ENCODE data around the gene PVALEF.

Gene PVALEF

DNA sequence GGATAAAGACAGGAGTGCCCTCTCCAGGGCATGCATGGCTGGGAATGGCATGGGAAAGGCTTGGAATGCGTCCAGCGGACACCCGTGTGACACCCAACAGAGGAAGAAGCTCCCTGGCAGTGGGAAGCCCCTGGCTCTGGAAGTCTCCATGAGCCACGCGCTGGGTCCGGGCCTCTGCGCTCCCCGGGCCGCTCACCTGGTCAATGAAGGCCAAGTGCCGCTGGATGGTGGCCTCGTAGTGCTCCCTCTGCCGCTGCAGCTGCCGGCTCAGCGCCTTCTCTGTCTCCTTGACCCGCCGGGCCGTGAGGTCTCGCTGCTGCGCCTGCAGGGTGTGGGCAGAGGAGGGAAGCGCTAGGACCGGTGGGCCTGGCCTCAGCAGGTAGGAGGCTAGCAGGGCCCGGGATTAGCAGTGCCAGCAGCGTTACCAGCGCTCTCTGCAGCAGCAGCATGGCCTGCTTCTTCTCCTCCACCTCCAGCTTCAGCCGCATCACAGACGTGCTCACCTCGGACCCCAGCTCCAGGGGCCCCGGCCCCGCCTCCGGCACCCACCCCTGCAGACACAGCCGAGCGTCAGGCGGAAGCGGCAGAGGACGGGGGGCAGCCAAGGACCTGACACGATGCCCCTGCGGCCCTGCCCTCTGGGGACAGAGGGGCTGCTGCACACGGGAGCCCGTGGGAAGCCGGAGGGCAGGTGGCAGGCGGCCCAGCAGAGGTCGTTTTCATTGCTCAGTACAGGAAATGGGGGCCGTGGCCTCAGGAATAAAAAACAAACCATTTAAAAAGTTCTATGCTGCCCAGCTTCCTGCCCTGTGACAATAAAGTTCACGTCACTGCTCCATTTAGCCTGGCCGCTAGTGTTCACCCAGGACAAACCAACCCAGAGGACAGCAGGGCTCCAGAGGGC is 31.4 kb downstream of the PVALEF start:
- no peak overlapping the region for H3K27ac Mint-ChIP-seq
- no peaks in the 10 kb centered on the region for H3K36me3 Mint-ChIP-seq (ENCODE audit: low read depth)
- H3K4me1 Mint-ChIP-seq (ENCODE audit: low read depth), result no peaks in the 10 kb centered on the region
- no peaks in the 10 kb centered on the region for H3K9me3 Mint-ChIP-seq
- no peak overlapping the region for H3K4me3 Mint-ChIP-seq
- H3K27me3 Mint-ChIP-seq (ENCODE audit: low read depth), result no peaks in the 10 kb centered on the region

DNA sequence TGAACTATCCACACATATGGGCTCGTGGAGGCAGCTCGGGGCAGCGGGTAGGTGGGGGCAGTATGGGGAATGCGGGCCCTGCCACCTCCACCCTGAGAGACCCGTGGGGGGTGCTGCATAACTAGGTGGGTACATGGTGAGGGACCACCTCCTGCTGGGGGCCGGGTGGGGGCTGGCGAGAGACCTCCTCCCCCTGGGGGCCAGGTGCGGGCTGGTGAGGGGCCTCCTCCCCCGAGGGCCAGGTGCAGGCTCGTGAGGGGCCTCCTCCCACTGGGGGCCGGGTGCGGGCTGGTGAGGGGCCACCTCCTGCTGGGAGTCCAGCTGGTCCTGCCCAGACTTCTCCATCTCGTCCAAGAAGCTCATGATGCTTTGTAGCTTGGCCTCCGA is 32.1 kb downstream of the PVALEF start:
- Mint-ChIP-seq H3K9me3 (no peaks in the 10 kb centered on the region), H3K36me3 (ENCODE audit: low read depth) (no peaks in the 10 kb centered on the region), H3K4me3 (no peak overlapping the region), H3K27me3 (ENCODE audit: low read depth) (no peaks in the 10 kb centered on the region), H3K27ac (no peak overlapping the region), H3K4me1 (ENCODE audit: low read depth) (no peaks in the 10 kb centered on the region)

DNA sequence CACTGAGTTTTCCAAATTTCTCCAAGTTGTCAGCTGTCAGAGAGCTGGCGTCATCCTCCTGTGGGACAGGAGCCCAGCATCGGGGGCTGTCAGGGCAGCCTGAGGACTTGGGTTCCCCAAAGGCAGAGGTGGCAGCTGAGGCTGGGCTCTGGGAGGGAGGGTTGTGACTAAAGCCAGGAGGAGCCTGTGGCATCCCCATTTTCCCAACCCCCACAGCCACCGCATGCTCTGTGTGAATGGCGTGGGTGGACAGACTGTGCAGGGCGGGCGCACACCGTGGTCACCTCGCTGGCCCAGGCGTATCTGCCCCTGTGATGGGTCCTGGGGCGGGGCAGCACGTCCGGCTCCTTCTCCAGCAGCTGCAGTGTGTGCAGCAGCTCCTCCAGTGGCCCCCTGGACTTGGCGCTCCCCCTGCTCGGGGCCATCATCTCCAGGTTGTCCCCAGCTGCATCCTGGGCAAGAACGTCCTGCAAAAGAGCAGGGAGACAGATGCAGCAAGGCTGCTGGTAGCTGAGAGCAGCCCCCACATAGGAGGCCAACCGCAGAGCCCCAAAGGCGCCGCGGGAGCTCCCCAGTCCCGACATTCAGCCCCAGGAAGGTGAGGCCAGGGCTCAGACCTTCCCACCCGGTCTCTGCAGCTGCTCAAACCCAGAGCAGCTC is 32.7 kb downstream of the PVALEF start:
- H3K4me3 Mint-ChIP-seq, result no peak overlapping the region
- no peak overlapping the region for H3K27ac Mint-ChIP-seq
- H3K36me3 Mint-ChIP-seq (ENCODE audit: low read depth), result no peaks in the 10 kb centered on the region
- H3K27me3 Mint-ChIP-seq (ENCODE audit: low read depth), result no peaks in the 10 kb centered on the region
- H3K9me3 Mint-ChIP-seq, result no peaks in the 10 kb centered on the region
- H3K4me1 Mint-ChIP-seq (ENCODE audit: low read depth), result no peaks in the 10 kb centered on the region

DNA sequence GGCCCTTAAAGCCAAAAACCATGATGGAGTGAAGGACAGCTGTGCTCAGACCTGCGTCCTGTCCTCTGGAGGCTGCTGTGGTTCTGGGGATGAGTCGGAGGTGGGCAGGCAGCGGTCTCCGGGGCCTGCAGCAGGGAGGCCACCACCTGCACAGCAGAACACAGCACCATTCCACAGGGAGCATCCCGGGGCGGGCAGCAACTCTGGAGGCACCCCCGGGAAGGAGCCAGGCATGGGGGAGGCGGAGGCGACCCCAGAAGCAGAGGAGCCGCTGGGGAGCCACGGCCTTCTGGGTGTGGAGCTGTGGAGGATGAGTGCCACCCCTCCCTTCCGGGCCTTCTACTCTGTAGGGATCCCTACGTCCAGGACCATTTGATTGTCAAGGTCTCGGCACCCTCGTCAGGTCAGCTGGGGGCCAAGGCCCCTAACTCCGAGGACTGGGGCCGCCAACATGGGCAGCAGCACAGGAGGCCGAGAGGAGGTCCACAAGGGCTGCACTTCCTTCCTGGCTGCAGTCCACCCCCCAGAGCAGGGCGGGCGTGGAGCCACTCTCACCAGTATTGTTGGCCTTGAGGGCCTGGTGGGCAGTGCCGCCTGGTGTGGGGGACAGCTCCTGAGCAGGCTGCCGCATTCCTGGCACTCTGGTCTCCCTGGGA is 33.6 kb downstream of the PVALEF start:
- Mint-ChIP-seq H3K27me3 (ENCODE audit: low read depth) (no peaks in the 10 kb centered on the region), H3K27ac (no peak overlapping the region), H3K4me3 (no peak overlapping the region), H3K4me1 (ENCODE audit: low read depth) (no peaks in the 10 kb centered on the region), H3K36me3 (ENCODE audit: low read depth) (no peaks in the 10 kb centered on the region), H3K9me3 (no peaks in the 10 kb centered on the region)

- no peaks in the 10 kb centered on the region for H3K27me3 Mint-ChIP-seq (ENCODE audit: low read depth)
- no peaks in the 10 kb centered on the region for H3K36me3 Mint-ChIP-seq (ENCODE audit: low read depth)
- no peaks in the 10 kb centered on the region for H3K4me1 Mint-ChIP-seq (ENCODE audit: low read depth)
- H3K27ac Mint-ChIP-seq, result no peak overlapping the region
- no peak overlapping the region for H3K4me3 Mint-ChIP-seq
- H3K9me3 Mint-ChIP-seq, result no peaks in the 10 kb centered on the region
Measured at GRCh38 chr17:81199482-81199830, 34.1 kb downstream of the PVALEF start.

DNA sequence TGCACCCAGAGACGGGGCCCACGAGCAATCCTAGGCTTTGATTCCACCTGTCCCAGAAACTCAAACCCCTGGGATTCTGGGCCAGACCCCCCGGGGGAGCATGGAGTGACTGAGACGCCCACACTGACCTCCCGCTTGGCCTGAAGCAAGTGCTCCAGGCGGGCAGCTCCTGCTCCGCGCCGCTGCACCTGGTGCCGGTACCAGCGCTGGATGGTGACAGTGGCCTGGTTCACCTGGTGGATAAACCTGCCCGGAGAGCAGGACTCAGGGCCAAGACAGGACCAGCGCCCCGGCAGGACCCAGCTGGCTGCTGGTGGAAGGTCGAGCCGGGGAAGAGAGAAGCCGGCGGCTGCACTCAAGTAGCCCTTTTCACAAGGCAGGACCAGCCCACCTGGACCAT is 34.9 kb downstream of the PVALEF start:
- H3K4me1 Mint-ChIP-seq (ENCODE audit: low read depth), result no peaks in the 10 kb centered on the region
- H3K27ac Mint-ChIP-seq, result no peak overlapping the region
- no peaks in the 10 kb centered on the region for H3K36me3 Mint-ChIP-seq (ENCODE audit: low read depth)
- H3K27me3 Mint-ChIP-seq (ENCODE audit: low read depth), result no peaks in the 10 kb centered on the region
- no peak overlapping the region for H3K4me3 Mint-ChIP-seq
- no peaks in the 10 kb centered on the region for H3K9me3 Mint-ChIP-seq

GRCh38 chr17:81200695-81201580 is 35.6 kb downstream of the PVALEF start:
- no peaks in the 10 kb centered on the region for H3K4me1 Mint-ChIP-seq (ENCODE audit: low read depth)
- H3K27ac Mint-ChIP-seq, result no peak overlapping the region
- no peaks in the 10 kb centered on the region for H3K27me3 Mint-ChIP-seq (ENCODE audit: low read depth)
- no peak overlapping the region for H3K4me3 Mint-ChIP-seq
- H3K9me3 Mint-ChIP-seq, result no peaks in the 10 kb centered on the region
- H3K36me3 Mint-ChIP-seq (ENCODE audit: low read depth), result no peaks in the 10 kb centered on the region

- H3K4me1 Mint-ChIP-seq (ENCODE audit: low read depth), result no peaks in the 10 kb centered on the region
- no peak overlapping the region for H3K27ac Mint-ChIP-seq
- H3K4me3 Mint-ChIP-seq, result no peak overlapping the region
- no peaks in the 10 kb centered on the region for H3K9me3 Mint-ChIP-seq
- H3K27me3 Mint-ChIP-seq (ENCODE audit: low read depth), result no peaks in the 10 kb centered on the region
- no peaks in the 10 kb centered on the region for H3K36me3 Mint-ChIP-seq (ENCODE audit: low read depth)
Measured at GRCh38 chr17:81202318-81202717, 37.0 kb downstream of the PVALEF start.

- no peak overlapping the region for H3K4me3 Mint-ChIP-seq
- no peaks in the 10 kb centered on the region for H3K27me3 Mint-ChIP-seq (ENCODE audit: low read depth)
- H3K27ac Mint-ChIP-seq, result no peak overlapping the region
- H3K4me1 Mint-ChIP-seq (ENCODE audit: low read depth), result no peaks in the 10 kb centered on the region
- H3K9me3 Mint-ChIP-seq, result no peaks in the 10 kb centered on the region
- no peaks in the 10 kb centered on the region for H3K36me3 Mint-ChIP-seq (ENCODE audit: low read depth)
Measured at GRCh38 chr17:81203136-81203535, 37.8 kb downstream of the PVALEF start.

DNA sequence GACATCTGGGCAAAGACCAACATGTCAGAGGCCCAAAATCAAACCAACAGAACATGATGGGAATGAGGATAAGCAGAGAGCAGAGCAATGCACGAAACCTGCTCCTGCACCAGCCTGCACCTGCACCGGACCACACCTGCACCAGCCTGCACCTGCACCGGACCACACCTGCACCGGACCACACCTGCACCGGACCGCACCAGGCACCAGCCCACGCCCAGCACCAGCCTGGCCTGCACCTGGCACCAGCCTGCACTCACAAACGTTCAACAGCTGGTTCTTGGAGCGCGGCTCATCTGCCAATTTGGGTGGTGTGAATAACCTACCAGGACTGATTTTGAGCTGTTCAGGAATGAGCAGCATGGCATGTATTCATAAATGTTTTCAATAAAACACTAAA is 39.3 kb downstream of the PVALEF start:
- no peaks in the 10 kb centered on the region for H3K4me1 Mint-ChIP-seq (ENCODE audit: low read depth)
- no peaks in the 10 kb centered on the region for H3K27me3 Mint-ChIP-seq (ENCODE audit: low read depth)
- H3K27ac Mint-ChIP-seq, result no peak overlapping the region
- no peaks in the 10 kb centered on the region for H3K9me3 Mint-ChIP-seq
- H3K36me3 Mint-ChIP-seq (ENCODE audit: low read depth), result no peaks in the 10 kb centered on the region
- no peak overlapping the region for H3K4me3 Mint-ChIP-seq

DNA sequence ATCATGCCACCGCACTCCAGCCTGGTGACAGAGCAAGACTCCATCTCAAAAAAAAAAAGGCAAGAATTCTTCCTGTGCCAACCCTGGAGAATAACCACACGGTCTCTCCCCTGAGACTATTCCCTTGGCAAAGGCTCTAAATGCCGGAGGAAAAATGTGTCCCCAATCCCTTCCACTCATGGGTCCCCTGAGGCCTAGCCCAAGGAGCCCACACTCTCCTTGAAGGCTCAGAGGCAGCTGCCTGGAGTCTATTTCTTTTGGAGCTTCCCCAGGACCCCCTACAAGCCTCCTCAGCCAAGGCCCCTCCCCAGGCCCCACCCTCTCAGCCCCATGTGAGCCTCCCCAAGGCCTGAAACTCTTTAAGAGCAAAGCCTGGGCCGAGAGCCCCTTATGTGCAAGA is 40.9 kb downstream of the PVALEF start:
- no peak overlapping the region for H3K4me3 Mint-ChIP-seq

DNA sequence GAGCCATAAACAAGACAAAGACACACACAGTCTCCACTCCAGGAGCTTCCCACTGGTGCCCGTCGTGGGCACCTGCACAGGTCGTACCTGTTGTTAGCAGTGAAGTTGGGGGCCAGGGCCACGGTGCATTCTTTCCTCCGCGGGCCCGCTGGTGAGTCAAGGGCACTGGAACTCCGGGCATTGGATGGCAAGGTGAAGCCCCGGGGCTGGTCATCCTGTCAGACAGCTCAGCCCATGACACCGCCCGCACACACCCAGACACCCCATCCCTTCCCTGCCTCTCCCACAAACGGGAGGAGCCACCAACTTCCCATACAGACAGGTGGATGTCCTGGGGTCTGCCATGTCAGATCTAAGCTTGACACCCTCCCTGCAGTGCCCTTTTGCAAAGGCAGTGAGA is 41.4 kb downstream of the PVALEF start:
- Mint-ChIP-seq H3K4me3 (no peak overlapping the region), H3K27me3 (ENCODE audit: low read depth) (no peaks in the 10 kb centered on the region), H3K27ac (no peak overlapping the region), H3K36me3 (ENCODE audit: low read depth) (no peaks in the 10 kb centered on the region), H3K9me3 (no peaks in the 10 kb centered on the region), H3K4me1 (ENCODE audit: low read depth) (no peaks in the 10 kb centered on the region)

More for the DNA sequence above, 40.9 kb downstream of the PVALEF start:
- no peaks in the 10 kb centered on the region for H3K4me1 Mint-ChIP-seq (ENCODE audit: low read depth)
- no peaks in the 10 kb centered on the region for H3K36me3 Mint-ChIP-seq (ENCODE audit: low read depth)
- H3K27me3 Mint-ChIP-seq (ENCODE audit: low read depth), result no peaks in the 10 kb centered on the region
- no peak overlapping the region for H3K27ac Mint-ChIP-seq
- no peaks in the 10 kb centered on the region for H3K9me3 Mint-ChIP-seq

GRCh38 chr17:81207610-81208581 is 42.6 kb downstream of the PVALEF start:
- no peaks in the 10 kb centered on the region for H3K4me1 Mint-ChIP-seq (ENCODE audit: low read depth)
- H3K36me3 Mint-ChIP-seq (ENCODE audit: low read depth), result no peaks in the 10 kb centered on the region
- H3K27ac Mint-ChIP-seq, result peak overlapping the region; percentile 72
- no peak overlapping the region for H3K4me3 Mint-ChIP-seq
- no peaks in the 10 kb centered on the region for H3K9me3 Mint-ChIP-seq
- no peaks in the 10 kb centered on the region for H3K27me3 Mint-ChIP-seq (ENCODE audit: low read depth)

Measured in T-helper 1 cell treated with Interleukin-12 subunit alpha and Interleukin-12 subunit beta and Interleukin-4 antibody, amounts not matched to agents 30 μg/mL and 1 μg/mL, for 36 hours (primary cell).